ENCODE data around the gene NT5E.

The NT5E gene

DNA sequence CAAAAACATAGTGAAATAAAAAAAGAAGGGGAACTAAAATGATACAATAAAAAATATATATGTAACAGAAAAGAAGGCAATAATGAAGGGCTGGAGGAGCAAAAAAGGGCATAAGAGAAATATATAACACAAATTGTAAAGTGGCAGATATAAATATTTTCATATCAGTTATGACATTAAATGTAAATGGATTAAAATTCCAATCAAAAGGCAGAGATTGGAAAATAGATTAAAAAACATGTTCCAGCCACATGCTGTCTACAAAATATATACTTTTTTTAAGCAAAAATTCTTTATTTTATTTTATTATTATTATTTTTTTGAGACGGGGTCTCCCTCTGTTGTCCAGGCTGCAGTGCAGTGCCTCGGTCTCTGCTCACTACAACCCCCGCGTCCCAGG, 23.9 kb upstream of the NT5E start:
- ChIA-PET CTCF (interaction anchor here (1.0 to 1.5 kb wide), 2 partner anchors 11 to 12 kb away, joined by 3 read pairs; no protein-coding TSS in a partner anchor), POLR2A (no interaction called here)
- TF ChIP-seq CTCF (IDR thresholded peaks at IDR 0.05; ENCODE audit: control extremely low read depth, extremely low read depth, low read depth, missing control alignments), result no peak
- DNase-seq (ENCODE audit: extremely low spot score), result no peak

DNA sequence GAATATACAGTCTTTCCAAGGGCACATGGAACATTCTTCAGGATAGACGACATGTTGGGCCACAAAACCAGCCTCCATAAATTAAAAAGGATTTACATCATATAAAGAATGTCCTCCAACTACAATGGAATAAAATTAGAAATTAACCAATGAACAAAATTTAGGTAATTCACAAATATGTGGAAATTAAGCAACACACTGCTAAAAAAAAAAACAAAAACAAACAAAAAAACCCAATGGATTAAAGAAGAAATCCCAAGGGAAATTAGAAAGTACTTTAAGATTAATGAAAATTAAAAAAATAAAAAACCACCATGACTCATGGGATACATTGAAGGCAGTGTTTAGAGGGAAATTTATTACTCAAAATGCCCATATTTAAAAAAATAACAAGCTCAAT, 21.4 kb upstream of the NT5E start:
- ChIA-PET POLR2A (no interaction called here), CTCF (no interaction called here)
- no peak for DNase-seq (ENCODE audit: extremely low spot score)
- no peak for TF ChIP-seq CTCF (IDR thresholded peaks at IDR 0.05; ENCODE audit: control extremely low read depth, extremely low read depth, low read depth, missing control alignments)

DNA sequence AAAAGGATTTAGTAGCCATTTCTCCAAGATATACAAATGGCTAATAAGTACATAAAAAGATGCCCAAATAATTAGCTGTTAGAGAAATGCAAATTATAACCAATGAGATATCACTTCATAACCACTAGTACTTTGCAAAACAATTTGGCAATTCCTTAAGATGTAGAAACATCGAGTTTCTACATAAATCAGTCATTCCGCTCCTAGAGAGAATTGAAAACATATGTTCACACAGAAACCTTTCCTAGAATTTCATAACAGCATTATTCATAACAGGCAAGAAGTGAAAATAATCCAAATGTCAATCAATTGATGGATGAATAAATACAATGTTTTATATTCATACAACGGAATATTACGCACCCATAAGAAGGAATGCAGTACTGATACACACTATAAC, 20.5 kb upstream of the NT5E start:
- TF ChIP-seq CTCF (IDR thresholded peaks at IDR 0.05; ENCODE audit: control extremely low read depth, extremely low read depth, low read depth, missing control alignments), result no peak
- POLR2A ChIA-PET, result no interaction called here
- DNase-seq (ENCODE audit: extremely low spot score), result no peak
- CTCF ChIA-PET, result interaction anchor here (0.9 to 3.3 kb wide), 2 partner anchors 15 to 107 kb away, joined by 3 to 11 read pairs; no protein-coding TSS in a partner anchor

GRCh38 chr6:85431271-85431670, 18.6 kb upstream of the NT5E start:
- no peak for TF ChIP-seq CTCF (IDR thresholded peaks at IDR 0.05; ENCODE audit: control extremely low read depth, extremely low read depth, low read depth, missing control alignments)
- CTCF ChIA-PET, result interaction anchor here (1.3 to 3.3 kb wide), 7 partner anchors 10 to 105 kb away, joined by 3 to 11 read pairs (median 4); partner anchors contain the start of gene NT5E
- POLR2A ChIA-PET, result no interaction called here
- no peak for DNase-seq (ENCODE audit: extremely low spot score)

- ChIA-PET POLR2A (no interaction called here), CTCF (interaction anchor here (0.8 to 3.3 kb wide), 8 partner anchors 9 to 51 kb away, joined by 3 to 11 read pairs (median 3); partner anchors contain the start of gene NT5E)
- TF ChIP-seq CTCF (IDR thresholded peaks at IDR 0.05; ENCODE audit: control extremely low read depth, extremely low read depth, low read depth, missing control alignments), result no peak
- DNase-seq (ENCODE audit: extremely low spot score), result no peak
Observed at GRCh38 chr6:85432554-85432953, 17.3 kb upstream of the NT5E start.

DNA sequence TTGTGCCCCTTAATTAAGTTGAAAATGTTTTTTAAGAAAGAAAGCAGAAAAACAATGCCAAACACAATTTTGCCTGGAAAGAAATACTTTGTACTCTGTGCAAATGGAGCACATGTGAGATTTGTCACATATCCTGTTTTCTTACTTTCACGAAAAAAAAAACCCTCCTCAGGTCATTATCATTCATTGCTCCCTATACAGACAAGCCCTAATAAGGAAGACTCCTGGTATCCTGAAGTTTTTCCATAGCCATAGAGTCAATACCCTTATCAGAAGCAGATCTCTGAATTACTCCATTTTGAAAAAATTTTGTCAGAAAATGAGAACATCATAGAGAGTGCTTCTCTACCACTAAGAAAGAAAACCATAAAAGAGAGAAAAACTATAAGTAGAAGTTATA, 14.0 kb upstream of the NT5E start:
- DNase-seq (ENCODE audit: extremely low spot score), result no peak
- CTCF ChIA-PET, result no interaction called here
- POLR2A ChIA-PET, result no interaction called here
- no peak for TF ChIP-seq CTCF (IDR thresholded peaks at IDR 0.05; ENCODE audit: control extremely low read depth, extremely low read depth, low read depth, missing control alignments)

DNA sequence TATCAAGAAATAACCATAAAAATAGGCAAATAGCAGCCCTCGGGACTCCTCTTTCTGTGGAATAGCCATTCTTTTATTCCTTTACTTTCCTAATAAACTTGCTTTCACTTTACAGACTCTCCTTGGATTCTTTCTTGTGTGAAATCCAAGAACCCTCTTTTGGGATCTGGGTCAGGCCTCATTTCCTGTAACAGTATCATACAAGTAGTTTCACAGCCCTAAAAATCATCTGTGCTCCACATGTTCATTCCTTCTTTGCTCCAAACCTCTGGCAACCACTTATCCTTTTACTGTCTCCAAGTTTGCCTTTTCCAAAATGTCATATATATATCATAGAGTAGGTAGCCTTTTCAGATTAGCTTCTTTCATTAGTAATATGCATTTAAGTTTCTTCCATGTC, 13.5 kb upstream of the NT5E start:
- ChIA-PET CTCF (no interaction called here), POLR2A (no interaction called here)
- no peak for DNase-seq (ENCODE audit: extremely low spot score)
- TF ChIP-seq CTCF (IDR thresholded peaks at IDR 0.05; ENCODE audit: control extremely low read depth, extremely low read depth, low read depth, missing control alignments), result no peak

Data from GM10248 (cell line).